ENCODE results near the gene S100A8. TPM values are rescaled to one million over a fixed set of nuclear protein-coding genes. Genes with fewer than 3 reads are reported as not detected.

Gene S100A8
- total RNA-seq, 1 experiment from 2014 or later = not detected

GRCh38 chr1:153359241-153359640 lies 31.6 kb downstream of the S100A8 start:
- H3K9ac ChIP-seq (ENCODE audit: low read length) = no peak overlapping the region
- no peak overlapping the region for H2AFZ ChIP-seq (ENCODE audit: low read length)
- no peak for DNase-seq
- no peak overlapping the region for H3K4me2 ChIP-seq (ENCODE audit: low read depth, low read length, poor library complexity, severe bottlenecking)
- no peak overlapping the region for H3K4me3 ChIP-seq (ENCODE audit: low read length)
- no peaks in the 10 kb centered on the region for H3K4me1 ChIP-seq (ENCODE audit: low read length)
- no peaks in the 10 kb centered on the region for H3K27me3 ChIP-seq (ENCODE audit: low read length)
- no peaks in the 10 kb centered on the region for H3K79me2 ChIP-seq (ENCODE audit: low read length)
- H4K20me1 ChIP-seq (ENCODE audit: insufficient read depth, low read depth, low read length) = no peaks in the 10 kb centered on the region
- H3K27ac ChIP-seq (ENCODE audit: low read length) = no peak overlapping the region
- H3K36me3 ChIP-seq (ENCODE audit: insufficient read depth, low read length) = no peaks in the 10 kb centered on the region
- H3K9me2 ChIP-seq (replicated peaks; ENCODE audit: insufficient read depth, low read length) = no peaks in the 10 kb centered on the region
- H3K9me3 ChIP-seq (ENCODE audit: low read length) = no peaks in the 10 kb centered on the region

- Histone ChIP-seq H3K27me3 (ENCODE audit: low read length) (no peaks in the 10 kb centered on the region), H3K79me2 (ENCODE audit: low read length) (no peaks in the 10 kb centered on the region), H3K9me3 (ENCODE audit: low read length) (no peaks in the 10 kb centered on the region), H3K9ac (ENCODE audit: low read length) (no peak overlapping the region), H3K4me2 (ENCODE audit: low read depth, low read length, poor library complexity, severe bottlenecking) (no peak overlapping the region), H3K36me3 (ENCODE audit: insufficient read depth, low read length) (no peaks in the 10 kb centered on the region), H3K4me3 (ENCODE audit: low read length) (no peak overlapping the region), H3K27ac (ENCODE audit: low read length) (no peak overlapping the region), H3K9me2 (replicated peaks; ENCODE audit: insufficient read depth, low read length) (no peaks in the 10 kb centered on the region), H4K20me1 (ENCODE audit: insufficient read depth, low read depth, low read length) (no peaks in the 10 kb centered on the region), H3K4me1 (ENCODE audit: low read length) (no peaks in the 10 kb centered on the region), H2AFZ (ENCODE audit: low read length) (no peak overlapping the region)
- DNase-seq = no peak
Measured at GRCh38 chr1:153358691-153358975, 32.2 kb downstream of the S100A8 start.

- no peak for DNase-seq
- Histone ChIP-seq H3K4me3 (ENCODE audit: low read length) (no peak within 1 kb of the TSS), H4K20me1 (ENCODE audit: insufficient read depth, low read depth, low read length) (no peaks in the 10 kb centered on the region; the same call in 1 of the 2 replicates), H3K79me2 (ENCODE audit: low read length) (no peaks in the 10 kb centered on the region), H2AFZ (ENCODE audit: low read length) (no peak within 1 kb of the TSS), H3K27me3 (ENCODE audit: low read length) (no peaks in the 10 kb centered on the region), H3K9ac (ENCODE audit: low read length) (no peak within 1 kb of the TSS), H3K36me3 (ENCODE audit: insufficient read depth, low read length) (no peaks in the 10 kb centered on the region), H3K27ac (ENCODE audit: low read length) (no peak within 1 kb of the TSS), H3K4me2 (ENCODE audit: low read depth, low read length, poor library complexity, severe bottlenecking) (no peak within 1 kb of the TSS), H3K4me1 (ENCODE audit: low read length) (no peaks in the 10 kb centered on the region), H3K9me3 (ENCODE audit: low read length) (no peaks in the 10 kb centered on the region), H3K9me2 (replicated peaks; ENCODE audit: insufficient read depth, low read length) (no peaks in the 10 kb centered on the region)
Measured at GRCh38 chr1:153357853-153358690, 32.8 kb downstream of the S100A8 start, which contains the start of gene S100A9. S100A9 (plus strand) TSS chr1:153357854; CDS start chr1:153358284, 430 bp downstream.

- no peak overlapping the region for H3K9ac ChIP-seq (ENCODE audit: low read length)
- no peaks in the 10 kb centered on the region for H3K4me1 ChIP-seq (ENCODE audit: low read length)
- no peak overlapping the region for H2AFZ ChIP-seq (ENCODE audit: low read length)
- no peaks in the 10 kb centered on the region; the same call in 1 of the 2 replicates for H4K20me1 ChIP-seq (ENCODE audit: insufficient read depth, low read depth, low read length)
- H3K27me3 ChIP-seq (ENCODE audit: low read length) = no peaks in the 10 kb centered on the region
- DNase-seq = no peak
- no peaks in the 10 kb centered on the region for H3K9me2 ChIP-seq (replicated peaks; ENCODE audit: insufficient read depth, low read length)
- no peak overlapping the region for H3K27ac ChIP-seq (ENCODE audit: low read length)
- H3K9me3 ChIP-seq (ENCODE audit: low read length) = no peaks in the 10 kb centered on the region
- H3K79me2 ChIP-seq (ENCODE audit: low read length) = no peaks in the 10 kb centered on the region
- H3K36me3 ChIP-seq (ENCODE audit: insufficient read depth, low read length) = no peaks in the 10 kb centered on the region
- H3K4me3 ChIP-seq (ENCODE audit: low read length) = no peak overlapping the region
- no peak overlapping the region for H3K4me2 ChIP-seq (ENCODE audit: low read depth, low read length, poor library complexity, severe bottlenecking)
Measured at GRCh38 chr1:153357076-153357852, 33.6 kb downstream of the S100A8 start.

GRCh38 chr1:153356392-153357075 lies 34.3 kb downstream of the S100A8 start:
- Histone ChIP-seq H3K9ac (ENCODE audit: low read length) (no peak overlapping the region), H3K27ac (ENCODE audit: low read length) (no peak overlapping the region), H3K4me3 (ENCODE audit: low read length) (no peak overlapping the region), H3K27me3 (ENCODE audit: low read length) (no peaks in the 10 kb centered on the region), H3K9me2 (replicated peaks; ENCODE audit: insufficient read depth, low read length) (no peaks in the 10 kb centered on the region), H3K36me3 (ENCODE audit: insufficient read depth, low read length) (no peaks in the 10 kb centered on the region), H3K4me2 (ENCODE audit: low read depth, low read length, poor library complexity, severe bottlenecking) (no peak overlapping the region), H4K20me1 (ENCODE audit: insufficient read depth, low read depth, low read length) (no peaks in the 10 kb centered on the region; the same call in 1 of the 2 replicates), H2AFZ (ENCODE audit: low read length) (no peak overlapping the region), H3K4me1 (ENCODE audit: low read length) (no peaks in the 10 kb centered on the region), H3K79me2 (ENCODE audit: low read length) (no peaks in the 10 kb centered on the region), H3K9me3 (ENCODE audit: low read length) (no peaks in the 10 kb centered on the region)
- DNase-seq = no peak

GRCh38 chr1:153355445-153356071 lies 35.3 kb downstream of the S100A8 start:
- H3K79me2 ChIP-seq (ENCODE audit: low read length) = no peaks in the 10 kb centered on the region
- H3K27me3 ChIP-seq (ENCODE audit: low read length) = no peaks in the 10 kb centered on the region
- no peaks in the 10 kb centered on the region for H3K9me3 ChIP-seq (ENCODE audit: low read length)
- no peak overlapping the region for H3K9ac ChIP-seq (ENCODE audit: low read length)
- H3K4me2 ChIP-seq (ENCODE audit: low read depth, low read length, poor library complexity, severe bottlenecking) = no peak overlapping the region
- no peaks in the 10 kb centered on the region; the same call in 1 of the 2 replicates for H4K20me1 ChIP-seq (ENCODE audit: insufficient read depth, low read depth, low read length)
- peak; percentile 88 for DNase-seq
- H2AFZ ChIP-seq (ENCODE audit: low read length) = no peak overlapping the region
- H3K27ac ChIP-seq (ENCODE audit: low read length) = no peak overlapping the region
- H3K36me3 ChIP-seq (ENCODE audit: insufficient read depth, low read length) = no peaks in the 10 kb centered on the region
- H3K4me3 ChIP-seq (ENCODE audit: low read length) = no peak overlapping the region
- no peaks in the 10 kb centered on the region for H3K9me2 ChIP-seq (replicated peaks; ENCODE audit: insufficient read depth, low read length)
- H3K4me1 ChIP-seq (ENCODE audit: low read length) = no peaks in the 10 kb centered on the region

- no peaks in the 10 kb centered on the region for H3K9me3 ChIP-seq (ENCODE audit: low read length)
- H3K9ac ChIP-seq (ENCODE audit: low read length) = no peak overlapping the region
- H3K27me3 ChIP-seq (ENCODE audit: low read length) = no peaks in the 10 kb centered on the region
- no peak for DNase-seq
- no peaks in the 10 kb centered on the region for H3K79me2 ChIP-seq (ENCODE audit: low read length)
- no peaks in the 10 kb centered on the region for H3K9me2 ChIP-seq (replicated peaks; ENCODE audit: insufficient read depth, low read length)
- no peak overlapping the region for H2AFZ ChIP-seq (ENCODE audit: low read length)
- H3K4me1 ChIP-seq (ENCODE audit: low read length) = no peaks in the 10 kb centered on the region
- no peaks in the 10 kb centered on the region for H3K36me3 ChIP-seq (ENCODE audit: insufficient read depth, low read length)
- H3K27ac ChIP-seq (ENCODE audit: low read length) = no peak overlapping the region
- no peak overlapping the region for H3K4me2 ChIP-seq (ENCODE audit: low read depth, low read length, poor library complexity, severe bottlenecking)
- no peaks in the 10 kb centered on the region; the same call in 1 of the 2 replicates for H4K20me1 ChIP-seq (ENCODE audit: insufficient read depth, low read depth, low read length)
- no peak overlapping the region for H3K4me3 ChIP-seq (ENCODE audit: low read length)
Measured at GRCh38 chr1:153354515-153355193, 36.2 kb downstream of the S100A8 start.

All from Karpas-422 (cell line).